Right atrium auricular region (tissue), 2 donors: ENCODE data around the gene USB1. TPM values are rescaled to one million over a fixed set of nuclear protein-coding genes. Genes with fewer than 3 reads are reported as not detected.

Experiments used
- DNase-seq: peaks from one replicate; pipeline ENCODE4 v3.0.0-alpha.2; 2019; ENCODE audit warnings: low spot score
- H3K27ac ChIP-seq, 2 donors: fragments of 200-600 bp; sonication (generic); 1 replicate in 1 of 2; 2 replicates in 1 of 2; pipeline ENCODE4 v1.5.1; 2016 to 2019
- H3K27me3 ChIP-seq, 2 donors: fragments of 200-600 bp; sonication (generic); one replicate each; pipeline versions ENCODE4 v1.5.1 to v1.6.0; 2017 to 2019
- H3K36me3 ChIP-seq: fragments of 200-600 bp; sonication (generic); one replicate; pipeline ENCODE4 v1.5.1; 2016
- H3K4me1 ChIP-seq, 2 donors: fragments of 200-600 bp; sonication (generic); one replicate each; pipeline versions ENCODE4 v1.5.1 to v1.6.0; 2017 to 2019
- H3K4me3 ChIP-seq, 2 donors: fragments of 200-600 bp; sonication (generic); 1 replicate in 1 of 2; 2 replicates in 1 of 2; pipeline ENCODE4 v1.5.1; 2017 to 2019; ENCODE audit warnings: mild to moderate bottlenecking in 1 of 2, moderate library complexity in 1 of 2
- H3K9me3 ChIP-seq, 2 donors: fragments of 200-600 bp; sonication (generic); one replicate each; pipeline ENCODE4 v1.5.1; 2019
- CTCF ChIP-seq, 2 donors: fragments of 200-600 bp; sonication (generic); IDR thresholded peaks; one replicate each; pipeline ENCODE4 v1.5.1; 2019; ENCODE audit warnings: antibody characterized with exemption in 2 of 2
- total RNA-seq, 2 donors: library from RNA; depleted of rRNA; stranded (reverse); fragments of >200 nt; gene quantifications; one replicate each; pipeline ENCODE4 v1.1.0, GENCODE V29; 2016

Gene USB1
- total RNA-seq, 2 donors from 2014 or later, result 32.2 to 43.2 TPM

DNA sequence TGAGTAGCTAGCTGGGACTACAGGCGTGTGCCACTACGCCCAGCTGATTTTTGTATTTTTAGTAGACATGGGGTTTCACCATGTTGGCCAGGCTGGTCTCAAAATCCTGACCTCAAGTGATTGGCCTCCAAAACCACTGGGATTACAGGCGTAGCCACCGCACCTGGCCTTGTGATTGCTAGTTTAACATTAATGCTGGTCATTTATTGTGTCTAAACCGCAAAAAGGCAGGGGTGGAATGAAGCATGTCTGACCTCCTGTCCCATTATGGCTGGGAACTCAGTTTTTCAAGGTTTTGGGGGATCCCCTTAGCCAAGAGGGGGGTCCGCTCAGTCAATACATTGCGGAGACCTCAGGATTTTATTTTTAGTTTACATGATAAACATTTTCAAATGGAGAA, 19.6 kb upstream of the USB1 start:
- Histone ChIP-seq H3K27me3 (no peaks in the 10 kb centered on the region), H3K27ac (no peak overlapping the region), H3K4me3 (no peak overlapping the region), H3K9me3 (no peaks in the 10 kb centered on the region), H3K4me1 (peaks cover 0 to 19% of the 10 kb centered on the region in 2 donors), H3K36me3 (no peaks in the 10 kb centered on the region)
- DNase-seq, result no peak
- no peak for TF ChIP-seq CTCF (IDR thresholded peaks at IDR 0.05)

DNA sequence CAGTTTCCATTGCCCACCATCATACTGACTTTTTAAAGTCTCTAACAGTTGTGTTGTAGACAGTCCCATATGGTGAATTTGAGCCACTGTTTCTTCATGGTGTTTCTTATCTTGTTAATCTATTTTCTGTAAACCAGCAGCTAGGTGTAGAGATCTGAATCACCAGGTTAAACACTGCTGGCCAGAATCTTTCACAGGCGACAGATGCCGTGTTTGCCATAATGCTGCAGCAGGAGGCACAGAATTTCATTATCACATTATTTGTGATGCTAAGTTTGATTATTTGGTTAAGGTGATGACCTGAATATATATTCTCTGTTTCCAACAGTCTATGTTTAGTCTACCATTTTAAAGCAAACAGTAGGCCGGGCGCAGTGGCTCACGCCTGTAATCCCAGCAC, 18.8 kb upstream of the USB1 start:
- Histone ChIP-seq H3K36me3 (no peaks in the 10 kb centered on the region), H3K4me1 (peaks cover 0 to 15% of the 10 kb centered on the region in 2 donors), H3K27me3 (no peaks in the 10 kb centered on the region), H3K9me3 (no peaks in the 10 kb centered on the region), H3K27ac (no peak overlapping the region), H3K4me3 (no peak overlapping the region)
- no peak for TF ChIP-seq CTCF (IDR thresholded peaks at IDR 0.05)
- DNase-seq, result no peak

DNA sequence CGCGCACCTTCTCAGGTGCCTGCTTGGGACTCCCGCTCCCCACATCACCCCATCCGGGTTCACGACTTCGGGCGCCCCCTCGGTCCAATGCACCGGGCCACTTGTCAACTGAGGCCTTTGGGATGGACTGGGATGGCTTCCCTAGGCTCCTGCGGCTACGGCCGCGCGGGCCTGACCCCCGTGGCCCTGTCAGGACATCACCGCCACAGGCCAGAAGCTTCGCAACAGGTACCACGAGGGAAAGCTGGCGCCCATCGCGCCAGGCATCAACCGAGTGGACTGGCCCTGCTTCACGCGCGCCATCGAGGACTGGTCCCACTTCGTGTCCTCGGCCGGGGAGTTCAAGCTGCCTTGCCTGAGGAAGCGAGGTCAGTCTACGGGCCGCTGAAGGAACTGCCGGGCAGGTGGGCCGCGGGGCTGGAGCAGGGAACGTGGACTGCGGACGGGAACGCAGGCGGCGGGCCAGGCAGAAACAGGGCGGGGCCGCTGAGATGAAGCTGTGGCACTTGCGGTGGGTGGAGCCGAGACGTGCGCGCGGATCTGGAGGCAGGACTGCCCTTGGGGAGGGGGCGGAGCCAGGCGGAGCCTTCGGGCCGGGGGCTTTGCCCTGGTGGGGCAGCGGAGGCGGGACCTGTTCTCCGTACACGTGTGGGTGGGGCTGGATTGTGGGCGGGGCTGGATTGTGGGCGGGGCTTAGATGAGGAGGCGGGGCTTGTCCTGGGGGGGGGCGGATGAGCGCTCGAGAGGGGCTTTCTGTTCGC, 16.6 kb upstream of the USB1 start:
- Histone ChIP-seq H3K4me1 (peaks cover 0 to 21% of the 10 kb centered on the region in 2 donors), H3K36me3 (no peaks in the 10 kb centered on the region), H3K4me3 (peak overlapping the region; percentile 55 to 65), H3K9me3 (no peaks in the 10 kb centered on the region), H3K27ac (peak overlapping the region in 1 of 2 donors; percentile 56), H3K27me3 (no peaks in the 10 kb centered on the region)
- no peak for TF ChIP-seq CTCF (IDR thresholded peaks at IDR 0.05)
- peak; percentile 82 for DNase-seq

DNA sequence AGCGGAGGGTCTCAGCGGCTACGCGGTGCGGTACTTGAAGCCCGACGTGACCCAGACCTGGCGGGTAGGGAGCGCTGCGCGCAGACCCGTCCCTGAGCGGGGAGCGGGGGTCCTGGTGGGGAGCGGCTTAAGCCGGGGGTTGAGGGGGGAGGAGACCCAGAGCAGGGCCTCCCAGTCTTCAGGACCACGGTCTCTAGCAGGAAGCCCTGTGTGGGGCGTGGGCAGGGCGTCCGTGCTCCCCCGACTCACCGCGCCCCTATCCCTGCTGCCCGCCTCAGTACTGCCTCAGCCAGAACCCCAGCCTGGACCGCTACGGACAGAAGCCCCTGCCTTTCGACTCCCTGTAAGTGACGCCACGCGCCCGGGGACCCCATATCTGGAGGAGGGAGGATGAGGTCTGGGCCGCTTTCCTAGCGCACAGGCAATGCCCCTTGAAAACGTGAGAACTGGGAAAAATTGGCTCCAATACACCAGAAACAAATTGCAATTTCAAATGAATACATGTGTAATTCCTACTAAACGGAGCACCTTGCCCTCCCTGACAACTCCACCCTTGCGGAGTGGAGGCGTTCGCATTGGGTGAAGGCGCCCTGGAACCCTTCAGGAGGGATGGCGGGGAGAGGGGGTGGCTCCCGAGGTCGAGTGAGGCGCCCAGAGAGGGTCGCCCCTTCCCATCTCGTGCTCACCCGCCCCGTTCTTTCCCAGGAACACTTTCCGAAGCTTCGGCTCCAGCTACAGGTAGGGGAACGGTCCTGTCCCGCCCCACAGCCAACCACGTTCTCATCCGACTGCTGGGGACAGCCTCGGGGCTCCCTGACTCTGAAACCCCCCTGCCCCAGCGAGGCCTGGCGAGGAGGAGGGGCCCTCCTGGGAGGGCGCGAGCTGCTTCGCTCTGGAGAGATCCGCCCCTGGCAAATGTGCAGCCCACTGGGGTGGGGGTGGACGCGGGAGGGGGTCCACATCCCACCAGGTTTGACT, 15.7 kb upstream of the USB1 start:
- Histone ChIP-seq H3K9me3 (no peaks in the 10 kb centered on the region), H3K36me3 (no peaks in the 10 kb centered on the region), H3K4me1 (peaks cover 0 to 21% of the 10 kb centered on the region in 2 donors), H3K4me3 (peak overlapping the region; percentile 55 to 65), H3K27me3 (no peaks in the 10 kb centered on the region), H3K27ac (peak overlapping the region in 1 of 2 donors; percentile 56)
- TF ChIP-seq CTCF (IDR thresholded peaks at IDR 0.05), result no peak
- DNase-seq, result no peak

DNA sequence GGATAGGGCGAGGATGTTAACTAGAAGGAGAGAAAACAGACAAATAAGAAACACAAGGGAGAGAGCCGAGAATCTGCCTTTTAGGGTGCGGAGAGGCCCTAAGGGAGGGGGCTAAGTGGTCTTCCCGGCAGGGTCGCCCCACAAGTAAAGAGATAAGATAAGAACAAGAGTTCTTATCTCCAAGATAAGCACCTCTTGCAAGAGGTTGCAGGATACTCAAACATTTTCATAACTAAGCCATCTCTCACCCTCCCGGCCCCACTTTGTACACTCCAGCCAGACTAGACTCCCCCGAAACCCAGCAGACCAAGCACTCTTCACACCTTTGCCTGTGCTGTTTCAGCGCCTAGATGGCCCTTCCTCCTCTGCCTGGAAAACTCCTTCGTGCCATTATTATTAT, 15.0 kb upstream of the USB1 start:
- H3K4me1 ChIP-seq, result peaks cover 0 to 21% of the 10 kb centered on the region in 2 donors
- H3K27ac ChIP-seq, result no peak overlapping the region
- no peak overlapping the region for H3K4me3 ChIP-seq
- TF ChIP-seq CTCF (IDR thresholded peaks at IDR 0.05), result no peak
- H3K27me3 ChIP-seq, result no peaks in the 10 kb centered on the region
- DNase-seq, result no peak
- H3K36me3 ChIP-seq, result no peaks in the 10 kb centered on the region
- H3K9me3 ChIP-seq, result no peaks in the 10 kb centered on the region
